Ishikawa (cell line): Measurements from ENCODE around the gene ILDR2.

Experiments
- CREB1 ChIP-seq: IDR thresholded peaks from 2 replicates; pipeline ENCODE4 v1.6.1; 2012; ENCODE audit warnings: low read depth
- EP300 ChIP-seq: IDR thresholded peaks from 2 replicates; pipeline ENCODE4 v1.6.1; 2012; ENCODE audit warnings: borderline replicate concordance
- MAX ChIP-seq: IDR thresholded peaks from 2 replicates; pipeline ENCODE4 v1.6.1; 2012
- NFIC ChIP-seq: IDR thresholded peaks from 2 replicates; pipeline ENCODE4 v1.6.1; 2012
- TCF12 ChIP-seq: IDR thresholded peaks from 2 replicates; pipeline ENCODE4 v1.6.1; 2012; ENCODE audit warnings: low read depth

GRCh38 chr1:166972193-166972592 lies 3.1 kb downstream of the ILDR2 start:
- TF ChIP-seq CREB1 (no peak), MAX (no peak), NFIC (no peak), TCF12 (no peak), EP300 (no peak)
